Ecto neural progenitor cell (in vitro differentiated cells): Measurements from ENCODE around the gene TK2.
"Not testable (repeated sequence)": the region's sequence is repeated elsewhere in the genome, so short reads cannot be mapped to it uniquely, and the experiment has no call there.

Experiments used
- DNase-seq: peaks from one replicate; pipeline ENCODE4 v3.0.0-alpha.2; 2018; ENCODE audit warnings: low spot score

The TK2 gene

GRCh38 chr16:66466636-66467035 lies 83.3 kb downstream of the TK2 start:
- DNase-seq = not testable (repeated sequence)

GRCh38 chr16:66465946-66466345 lies 84.0 kb downstream of the TK2 start:
- DNase-seq = not testable (repeated sequence)

- no peak for DNase-seq
These were observed 87.0 kb downstream of the TK2 start for GRCh38 chr16:66462912-66463311.

- DNase-seq = no peak
These were observed 89.2 kb downstream of the TK2 start for GRCh38 chr16:66460703-66461102.

GRCh38 chr16:66459878-66460277 lies 90.0 kb downstream of the TK2 start:
- DNase-seq = peak; percentile 75

- no peak for DNase-seq
These were observed 91.1 kb downstream of the TK2 start for GRCh38 chr16:66458853-66459252.

GRCh38 chr16:66458292-66458691 lies 91.6 kb downstream of the TK2 start:
- no peak for DNase-seq
